Limb (tissue), 2 donors: ENCODE measurements around the gene TM4SF1.
A peak's percentile ranks its signal among the peaks of the same experiment; 100 is the strongest.
"Not testable (repeated sequence)": the region's sequence is repeated elsewhere in the genome, so short reads cannot be mapped to it uniquely, and the experiment has no call there.

Experiments
- DNase-seq, 2 donors: peaks; one replicate each; pipeline ENCODE4 v3.0.0-alpha.2; 2016; ENCODE audit errors: extremely low spot score in 2 of 2

Gene TM4SF1

GRCh38 chr3:149395107-149396089, 17.9 kb upstream of the TM4SF1 start:
- DNase-seq: peak in 1 of 2 donors; percentile 64

- DNase-seq: peak; percentile 55 to 59
Observed at GRCh38 chr3:149393345-149394160, 16.1 kb upstream of the TM4SF1 start.

- DNase-seq: no peak
Observed at GRCh38 chr3:149391960-149392359, 14.5 kb upstream of the TM4SF1 start.

GRCh38 chr3:149390772-149391212, 13.3 kb upstream of the TM4SF1 start:
- DNase-seq: no peak

GRCh38 chr3:149390294-149390693, 12.8 kb upstream of the TM4SF1 start:
- DNase-seq: no peak

- no peak for DNase-seq
Observed at GRCh38 chr3:149388531-149389417, 11.3 kb upstream of the TM4SF1 start.

- no peak for DNase-seq
Observed at GRCh38 chr3:149388001-149388440, 10.6 kb upstream of the TM4SF1 start.

- DNase-seq: no peak
Observed at GRCh38 chr3:149386299-149386606, 8.8 kb upstream of the TM4SF1 start.

GRCh38 chr3:149385617-149386298, 8.3 kb upstream of the TM4SF1 start:
- DNase-seq: no peak

- DNase-seq: no peak
Observed at GRCh38 chr3:149384911-149385321, 7.5 kb upstream of the TM4SF1 start.

- no peak for DNase-seq
Observed at GRCh38 chr3:149384167-149384566, 6.7 kb upstream of the TM4SF1 start.

- DNase-seq: no peak
Observed at GRCh38 chr3:149383703-149384102, 6.3 kb upstream of the TM4SF1 start.

GRCh38 chr3:149382518-149382917, 5.1 kb upstream of the TM4SF1 start:
- DNase-seq: no peak

GRCh38 chr3:149382101-149382467, 4.6 kb upstream of the TM4SF1 start:
- no peak for DNase-seq

- no peak for DNase-seq
Observed at GRCh38 chr3:149381173-149382100, 4.0 kb upstream of the TM4SF1 start.

GRCh38 chr3:149380220-149380619, 2.8 kb upstream of the TM4SF1 start:
- DNase-seq: not testable (repeated sequence)

GRCh38 chr3:149378478-149379309, 1.2 kb upstream of the TM4SF1 start:
- no peak for DNase-seq

- DNase-seq: no peak
Observed at GRCh38 chr3:149376718-149377407, 586 bp downstream of the TM4SF1 start.
